ENCODE data around the gene ZNF575. TPM values are rescaled to one million over a fixed set of nuclear protein-coding genes. Genes with fewer than 3 reads are reported as not detected.

Gene ZNF575
- total and polyA plus RNA-seq, 2 experiments from 2014 or later: 0.10 to 0.65 TPM

DNA sequence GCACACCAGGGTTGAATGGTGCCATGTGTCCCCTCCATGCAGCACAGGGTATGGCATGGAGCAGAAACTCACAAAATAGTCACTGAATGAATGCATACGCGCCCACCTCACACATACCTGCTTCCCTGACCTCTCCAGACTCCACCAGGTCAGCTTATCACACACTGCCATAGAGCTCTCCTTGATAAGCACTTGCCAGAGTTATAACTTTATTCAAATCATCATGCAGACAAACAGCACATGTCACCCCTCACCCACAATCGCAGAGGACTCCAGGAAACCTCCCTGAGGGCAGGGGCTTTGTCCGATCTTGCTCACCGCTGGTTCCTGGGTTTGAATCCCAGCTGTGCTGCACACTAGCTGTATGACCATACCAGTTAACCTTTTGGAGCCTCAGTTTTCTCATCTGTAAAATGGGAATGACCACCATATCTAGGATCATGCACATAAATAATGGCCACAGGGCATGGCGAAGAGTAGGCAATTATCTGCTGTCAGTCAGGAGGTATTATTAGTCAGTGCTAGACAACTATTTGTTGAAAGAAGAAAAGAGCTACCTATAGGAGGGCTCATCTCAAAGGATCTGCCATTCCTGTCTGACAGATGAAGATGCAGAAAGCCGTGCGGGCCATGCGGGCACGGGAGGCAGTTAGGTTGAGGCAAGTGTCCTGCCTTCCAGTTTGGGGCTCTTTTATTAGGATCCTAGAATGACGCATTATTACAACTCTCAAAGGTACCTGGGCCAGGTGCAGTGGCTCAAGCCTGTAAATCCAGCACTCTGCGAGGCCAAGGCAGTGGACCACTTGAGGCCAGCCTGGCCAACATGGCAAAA is 28.4 kb downstream of the ZNF575 start:
- TF ChIP-seq ETS1 (IDR thresholded peaks at IDR 0.05) (no peak), REST (IDR thresholded peaks at IDR 0.05; ENCODE audit: unreplicated experiment) (no peak), ZNF114 (CRISPR knock-in tag; IDR thresholded peaks at IDR 0.05) (no peak), EZH2phosphoT487 (IDR thresholded peaks at IDR 0.05; ENCODE audit: unreplicated experiment) (no peak), POLR2AphosphoS5 (IDR thresholded peaks at IDR 0.05; ENCODE audit: low read depth) (no peak), STAT1 (IDR thresholded peaks at IDR 0.05; ENCODE audit: unreplicated experiment) (no peak), NANOG (IDR thresholded peaks at IDR 0.05; ENCODE audit: borderline replicate concordance) (no peak), ZNF331 (CRISPR knock-in tag; IDR thresholded peaks at IDR 0.05; ENCODE audit: low read depth) (no peak), CREB1 (CRISPR knock-in tag; IDR thresholded peaks at IDR 0.05; ENCODE audit: low read depth) (no peak), CTCF (conservative IDR thresholded peaks at IDR 0.05; ENCODE audit: low read depth in 2 of 2) (no peak), EZH2 (IDR thresholded peaks at IDR 0.05; ENCODE audit: low read depth, unreplicated experiment) (no peak), JUNB (IDR thresholded peaks at IDR 0.05; ENCODE audit: unreplicated experiment) (no peak)
- TF ChIP-seq, protein P1, sequence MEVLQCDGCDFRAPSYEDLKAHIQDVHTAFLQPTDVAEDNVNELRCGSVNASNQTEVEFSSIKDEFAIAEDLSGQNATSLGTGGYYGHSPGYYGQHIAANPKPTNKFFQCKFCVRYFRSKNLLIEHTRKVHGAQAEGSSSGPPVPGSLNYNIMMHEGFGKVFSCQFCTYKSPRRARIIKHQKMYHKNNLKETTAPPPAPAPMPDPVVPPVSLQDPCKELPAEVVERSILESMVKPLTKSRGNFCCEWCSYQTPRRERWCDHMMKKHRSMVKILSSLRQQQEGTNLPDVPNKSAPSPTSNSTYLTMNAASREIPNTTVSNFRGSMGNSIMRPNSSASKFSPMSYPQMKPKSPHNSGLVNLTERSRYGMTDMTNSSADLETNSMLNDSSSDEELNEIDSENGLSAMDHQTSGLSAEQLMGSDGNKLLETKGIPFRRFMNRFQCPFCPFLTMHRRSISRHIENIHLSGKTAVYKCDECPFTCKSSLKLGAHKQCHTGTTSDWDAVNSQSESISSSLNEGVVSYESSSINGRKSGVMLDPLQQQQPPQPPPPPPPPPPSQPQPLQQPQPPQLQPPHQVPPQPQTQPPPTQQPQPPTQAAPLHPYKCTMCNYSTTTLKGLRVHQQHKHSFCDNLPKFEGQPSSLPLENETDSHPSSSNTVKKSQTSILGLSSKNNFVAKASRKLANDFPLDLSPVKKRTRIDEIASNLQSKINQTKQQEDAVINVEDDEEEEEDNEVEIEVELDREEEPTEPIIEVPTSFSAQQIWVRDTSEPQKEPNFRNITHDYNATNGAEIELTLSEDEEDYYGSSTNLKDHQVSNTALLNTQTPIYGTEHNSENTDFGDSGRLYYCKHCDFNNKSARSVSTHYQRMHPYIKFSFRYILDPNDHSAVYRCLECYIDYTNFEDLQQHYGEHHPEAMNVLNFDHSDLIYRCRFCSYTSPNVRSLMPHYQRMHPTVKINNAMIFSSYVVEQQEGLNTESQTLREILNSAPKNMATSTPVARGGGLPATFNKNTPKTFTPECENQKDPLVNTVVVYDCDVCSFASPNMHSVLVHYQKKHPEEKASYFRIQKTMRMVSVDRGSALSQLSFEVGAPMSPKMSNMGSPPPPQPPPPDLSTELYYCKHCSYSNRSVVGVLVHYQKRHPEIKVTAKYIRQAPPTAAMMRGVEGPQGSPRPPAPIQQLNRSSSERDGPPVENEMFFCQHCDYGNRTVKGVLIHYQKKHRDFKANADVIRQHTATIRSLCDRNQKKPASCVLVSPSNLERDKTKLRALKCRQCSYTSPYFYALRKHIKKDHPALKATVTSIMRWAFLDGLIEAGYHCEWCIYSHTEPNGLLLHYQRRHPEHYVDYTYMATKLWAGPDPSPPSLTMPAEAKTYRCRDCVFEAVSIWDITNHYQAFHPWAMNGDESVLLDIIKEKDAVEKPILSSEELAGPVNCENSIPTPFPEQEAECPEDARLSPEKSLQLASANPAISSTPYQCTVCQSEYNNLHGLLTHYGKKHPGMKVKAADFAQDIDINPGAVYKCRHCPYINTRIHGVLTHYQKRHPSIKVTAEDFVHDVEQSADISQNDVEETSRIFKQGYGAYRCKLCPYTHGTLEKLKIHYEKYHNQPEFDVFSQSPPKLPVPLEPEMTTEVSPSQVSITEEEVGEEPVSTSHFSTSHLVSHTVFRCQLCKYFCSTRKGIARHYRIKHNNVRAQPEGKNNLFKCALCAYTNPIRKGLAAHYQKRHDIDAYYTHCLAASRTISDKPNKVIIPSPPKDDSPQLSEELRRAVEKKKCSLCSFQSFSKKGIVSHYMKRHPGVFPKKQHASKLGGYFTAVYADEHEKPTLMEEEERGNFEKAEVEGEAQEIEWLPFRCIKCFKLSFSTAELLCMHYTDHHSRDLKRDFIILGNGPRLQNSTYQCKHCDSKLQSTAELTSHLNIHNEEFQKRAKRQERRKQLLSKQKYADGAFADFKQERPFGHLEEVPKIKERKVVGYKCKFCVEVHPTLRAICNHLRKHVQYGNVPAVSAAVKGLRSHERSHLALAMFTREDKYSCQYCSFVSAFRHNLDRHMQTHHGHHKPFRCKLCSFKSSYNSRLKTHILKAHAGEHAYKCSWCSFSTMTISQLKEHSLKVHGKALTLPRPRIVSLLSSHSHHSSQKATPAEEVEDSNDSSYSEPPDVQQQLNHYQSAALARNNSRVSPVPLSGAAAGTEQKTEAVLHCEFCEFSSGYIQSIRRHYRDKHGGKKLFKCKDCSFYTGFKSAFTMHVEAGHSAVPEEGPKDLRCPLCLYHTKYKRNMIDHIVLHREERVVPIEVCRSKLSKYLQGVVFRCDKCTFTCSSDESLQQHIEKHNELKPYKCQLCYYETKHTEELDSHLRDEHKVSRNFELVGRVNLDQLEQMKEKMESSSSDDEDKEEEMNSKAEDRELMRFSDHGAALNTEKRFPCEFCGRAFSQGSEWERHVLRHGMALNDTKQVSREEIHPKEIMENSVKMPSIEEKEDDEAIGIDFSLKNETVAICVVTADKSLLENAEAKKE (CRISPR knock-in tag; IDR thresholded peaks at IDR 0.05): no peak
- H3K4me1 ChIP-seq (ENCODE audit: insufficient read depth): no peaks in the 10 kb centered on the region
- H3F3A ChIP-seq (replicated peaks; ENCODE audit: low read depth): 0 out of 2 replicates have a peak, but pooled peaks cover 5% of the 10 kb centered on the region
- no peak overlapping the region for H3K27ac ChIP-seq (ENCODE audit: low read depth)
- peaks cover 2% of the 10 kb centered on the region for H3K27me3 Mint-ChIP-seq (ENCODE audit: insufficient read depth, low read depth, poor library complexity)
- H3K27ac Mint-ChIP-seq: no peak overlapping the region
- H3K4me1 Mint-ChIP-seq: no peaks in the 10 kb centered on the region
- no peaks in the 10 kb centered on the region for H3K9me2 ChIP-seq (ENCODE audit: insufficient read depth)
- H3K9me3 Mint-ChIP-seq: no peaks in the 10 kb centered on the region
- no peaks in the 10 kb centered on the region; the same call in 1 of the 2 replicates for H4K20me1 ChIP-seq (replicated peaks; ENCODE audit: insufficient read depth)
- H3K36me3 ChIP-seq (ENCODE audit: insufficient read depth): no peaks in the 10 kb centered on the region
- H3K4me2 ChIP-seq: no peak overlapping the region
- no peak overlapping the region for H2AFZ ChIP-seq
- no peak overlapping the region for H3K4me3 ChIP-seq
- H3K4me3 Mint-ChIP-seq: no peak overlapping the region
- DNase-seq (ENCODE audit: low spot score): no peak
- H3K36me3 Mint-ChIP-seq (ENCODE audit: low read depth): peaks cover 23% of the 10 kb centered on the region
- H3K79me2 ChIP-seq (replicated peaks; ENCODE audit: insufficient read depth): no peaks in the 10 kb centered on the region
- H3K27me3 ChIP-seq (ENCODE audit: insufficient read depth): no peaks in the 10 kb centered on the region
- ATAC-seq: no peak

Data from GM23338 (cell line).